IPS-11a (cell line): ENCODE data around the gene MMP25.
"Not testable (repeated sequence)": the region's sequence is repeated elsewhere in the genome, so short reads cannot be mapped to it uniquely, and the experiment has no call there.

Experiments
- H3K4me3 ChIP-seq: one replicate; pipeline ENCODE4 v1.5.1; 2013; ENCODE audit warnings: low read depth, low read length, control low read depth

MMP25 gene

DNA sequence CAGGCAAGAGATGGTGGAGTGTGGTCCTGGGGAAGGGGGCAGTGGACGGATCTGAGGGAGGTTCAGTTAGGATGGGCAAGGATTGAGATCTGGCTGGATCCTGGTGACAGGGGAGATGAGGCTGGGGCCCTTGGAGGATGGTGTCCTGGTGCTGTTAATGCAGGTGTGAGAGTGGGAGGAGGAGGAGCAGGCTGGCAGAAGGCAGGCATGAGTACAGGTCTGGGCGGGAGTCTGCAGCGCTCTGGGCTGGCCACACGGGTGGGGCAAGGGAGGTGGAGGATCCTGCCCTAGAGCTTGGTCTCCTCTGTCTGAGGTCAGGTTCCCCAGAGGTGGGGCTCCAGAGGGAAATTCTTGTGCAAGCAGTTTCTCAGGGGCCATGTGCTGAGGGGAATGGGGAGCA lies 25.8 kb downstream of the MMP25 start:
- not testable (repeated sequence) for H3K4me3 ChIP-seq

DNA sequence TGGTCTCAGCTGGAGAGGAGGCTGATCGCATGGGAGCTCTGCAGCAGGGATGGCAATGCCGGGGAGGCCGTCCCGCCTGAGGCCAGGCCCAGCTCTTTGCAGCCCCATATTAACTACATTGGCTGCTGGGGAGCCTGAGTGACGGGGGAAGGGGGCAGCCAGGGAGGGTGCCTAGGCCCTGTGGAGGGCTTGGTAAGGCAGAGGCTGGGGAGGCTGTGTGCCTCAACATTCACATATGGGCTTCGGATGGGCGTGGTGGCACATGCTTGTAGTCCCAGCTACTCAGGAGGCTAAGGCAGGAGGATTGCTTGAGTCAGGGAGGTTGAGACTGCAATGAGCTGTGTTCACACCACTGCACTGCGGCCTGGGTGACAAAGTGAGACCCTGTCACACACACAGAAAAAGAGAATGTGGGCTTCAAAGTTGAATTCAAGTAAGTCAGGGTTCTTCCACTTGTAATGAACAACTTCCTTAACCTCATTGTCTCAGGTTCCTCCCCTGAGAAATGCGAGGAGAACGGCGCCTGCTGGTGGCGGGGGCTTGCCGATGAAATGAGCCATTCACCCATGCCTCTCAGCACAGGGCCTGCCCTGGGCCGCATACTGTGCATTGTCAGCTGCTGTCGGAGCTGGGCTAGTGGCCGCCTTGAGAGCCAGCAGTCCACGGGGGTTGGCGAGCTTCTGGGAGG lies 26.4 kb downstream of the MMP25 start:
- not testable (repeated sequence) for H3K4me3 ChIP-seq

DNA sequence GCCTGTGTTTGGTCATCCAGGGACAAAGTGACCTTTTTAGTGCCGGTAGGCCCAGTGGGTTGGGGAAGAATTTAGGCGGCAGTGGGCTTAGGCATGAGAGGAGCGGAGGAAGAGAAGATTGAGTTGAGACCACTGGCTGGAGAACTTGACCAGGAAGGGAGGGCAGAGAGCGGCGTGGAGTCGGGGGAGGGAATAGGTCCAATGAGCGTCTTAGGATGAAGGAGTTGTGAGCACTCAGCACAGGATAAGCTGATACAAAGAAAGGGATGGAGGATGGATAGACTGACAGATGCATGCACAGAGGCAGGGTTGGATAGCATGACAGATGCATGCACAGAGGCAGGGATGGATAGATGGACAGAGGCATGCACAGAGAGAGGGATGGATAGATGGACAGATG lies 27.1 kb downstream of the MMP25 start:
- no peak overlapping the region for H3K4me3 ChIP-seq

DNA sequence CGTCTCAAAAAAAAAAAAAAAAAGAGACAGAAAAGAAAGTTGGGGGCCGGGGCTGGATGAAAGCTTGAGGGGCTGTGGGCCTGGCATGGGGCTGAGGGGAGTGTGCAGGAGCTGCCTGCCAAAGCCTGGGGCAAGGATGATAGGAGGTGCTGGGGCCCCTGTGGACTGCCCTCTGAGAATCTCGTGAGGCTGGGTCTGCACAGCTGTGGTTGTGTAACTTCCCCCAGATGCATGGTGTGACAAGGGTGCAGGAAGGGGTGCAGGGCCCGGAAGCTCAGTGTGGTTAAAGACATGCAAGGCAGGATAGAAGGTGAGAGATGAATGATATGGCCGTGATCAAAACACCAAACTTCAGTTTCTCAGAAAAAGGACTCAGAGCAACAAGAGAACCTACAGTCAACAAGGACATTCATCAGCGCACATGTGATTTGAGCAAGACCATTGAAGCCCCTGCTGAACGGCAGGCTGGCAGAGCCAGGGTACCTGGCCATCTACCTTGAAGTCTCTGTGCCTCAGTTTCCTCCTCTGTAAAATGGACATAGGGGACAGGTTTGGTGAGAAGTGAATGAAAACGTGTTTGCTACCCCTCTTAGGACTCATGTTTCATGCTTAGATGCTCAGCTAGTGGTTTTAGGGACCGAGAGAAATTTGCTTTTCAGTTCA lies 28.6 kb downstream of the MMP25 start:
- H3K4me3 ChIP-seq, result no peak overlapping the region

DNA sequence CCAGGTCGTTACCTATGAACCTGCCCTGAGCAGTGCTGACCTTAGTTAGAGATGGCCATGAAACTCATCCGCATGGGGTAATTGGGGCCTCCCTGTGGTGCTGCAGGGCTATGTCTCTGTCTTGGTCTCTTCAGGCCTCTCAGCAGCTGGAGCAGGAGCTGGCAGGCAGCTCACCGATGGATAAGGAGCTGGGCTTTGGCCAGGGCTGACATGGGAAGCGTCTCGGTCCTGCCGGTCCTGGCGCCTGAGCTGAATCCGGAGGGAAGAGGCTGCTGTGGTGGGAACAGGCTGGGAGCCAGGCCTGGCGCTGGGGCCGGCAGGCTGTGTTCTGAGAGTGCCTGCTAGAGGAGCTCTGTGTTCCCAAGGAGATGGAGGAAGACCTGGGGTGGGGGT lies 29.2 kb downstream of the MMP25 start:
- H3K4me3 ChIP-seq, result no peak overlapping the region

DNA sequence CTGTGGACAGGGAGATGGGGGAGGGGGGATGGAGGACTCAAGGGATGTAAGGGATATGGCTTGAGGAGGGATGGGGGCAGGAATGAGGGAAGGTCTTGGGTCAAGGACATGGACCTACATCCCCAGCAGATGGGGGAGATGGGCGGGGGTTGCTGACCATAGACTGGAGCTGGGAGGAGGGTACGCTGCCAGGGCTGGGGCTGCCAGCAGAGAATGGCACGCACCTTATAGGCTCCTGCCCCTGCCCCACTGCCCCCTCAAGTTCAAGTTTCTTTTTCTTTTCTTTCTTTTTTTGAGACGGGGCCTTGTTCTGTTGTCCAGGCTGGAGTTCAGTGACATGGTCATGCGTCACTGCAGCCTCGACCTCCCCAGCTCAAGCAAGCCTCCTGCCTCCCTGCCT lies 29.6 kb downstream of the MMP25 start:
- not testable (repeated sequence) for H3K4me3 ChIP-seq

DNA sequence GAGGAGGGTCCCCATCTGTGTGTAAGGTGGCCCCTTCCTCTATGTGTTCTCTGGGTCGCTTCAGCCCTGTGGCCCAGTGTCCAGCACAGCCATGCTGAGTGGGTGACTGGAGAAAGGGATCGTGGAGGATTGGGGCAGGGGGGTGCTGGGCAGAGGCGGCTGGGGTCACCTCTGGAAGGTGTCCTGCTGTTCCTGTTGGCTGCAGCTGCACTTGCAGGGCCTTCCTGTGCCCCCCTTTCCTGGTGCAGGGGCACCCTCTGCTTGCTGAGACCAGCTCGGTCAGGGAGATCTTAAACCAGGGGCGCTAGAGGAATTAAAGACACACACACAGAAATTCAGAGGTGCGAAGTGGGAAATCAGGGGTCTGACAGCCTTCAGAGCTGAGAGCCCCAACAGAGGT lies 30.2 kb downstream of the MMP25 start:
- no peak overlapping the region for H3K4me3 ChIP-seq

DNA sequence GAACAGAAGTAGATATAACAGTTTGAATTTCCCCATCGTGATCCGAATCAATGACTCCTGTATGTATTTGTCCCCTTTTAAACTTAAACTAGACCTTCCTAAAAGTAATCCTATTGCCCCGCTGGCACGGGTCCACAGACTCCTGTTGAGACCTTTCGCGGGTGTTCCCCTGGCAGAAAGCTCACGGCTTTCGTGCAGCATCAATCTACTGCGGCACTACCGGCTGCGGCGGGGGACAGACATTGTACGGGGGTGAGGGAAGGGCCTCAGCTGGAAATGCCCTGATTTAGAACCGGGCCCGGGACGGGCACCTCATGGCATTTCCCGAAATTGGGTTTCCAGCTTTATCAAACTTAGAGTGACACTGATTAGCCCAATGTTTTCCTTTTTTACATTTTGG lies 33.7 kb downstream of the MMP25 start:
- H3K4me3 ChIP-seq, result no peak overlapping the region

DNA sequence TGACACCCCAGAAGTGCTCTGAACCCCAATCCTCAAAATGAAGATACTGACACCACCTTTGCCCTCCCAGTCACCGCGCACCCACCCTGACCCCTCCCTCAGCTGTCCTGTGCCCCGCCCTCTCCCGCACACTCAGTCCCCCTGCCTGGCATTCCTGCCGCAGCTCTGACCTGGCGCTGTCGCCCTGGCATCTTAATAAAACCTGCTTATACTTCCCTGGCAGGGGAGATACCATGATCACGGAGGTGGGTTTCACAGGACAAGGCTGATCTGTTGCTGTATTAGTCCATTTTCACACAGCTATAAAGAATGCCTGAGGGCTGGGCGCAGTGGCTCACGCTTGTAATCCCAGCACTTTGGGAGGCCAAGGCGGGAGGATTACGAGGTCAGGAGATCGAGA lies 35.6 kb downstream of the MMP25 start:
- not testable (repeated sequence) for H3K4me3 ChIP-seq

DNA sequence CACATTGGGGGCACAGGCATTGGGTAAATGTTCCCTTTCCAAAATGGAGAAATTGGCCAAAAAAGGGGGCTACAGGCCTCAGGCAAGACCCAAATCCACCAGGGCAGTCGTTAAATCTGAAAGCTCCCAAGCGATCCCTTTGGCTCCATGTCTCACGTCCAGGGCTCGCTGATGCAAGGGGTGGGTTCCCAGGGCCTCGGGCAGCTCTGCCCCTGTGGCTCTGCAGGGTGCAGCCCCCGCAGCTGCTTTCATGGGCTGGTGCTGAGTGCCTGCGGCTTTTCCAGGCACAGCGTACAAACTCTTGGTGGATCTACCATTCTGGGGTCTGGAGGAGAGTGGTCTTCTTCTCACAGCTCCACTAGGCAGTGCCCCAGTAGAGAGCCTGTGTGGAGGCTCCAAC lies 37.0 kb downstream of the MMP25 start:
- not testable (repeated sequence) for H3K4me3 ChIP-seq

DNA sequence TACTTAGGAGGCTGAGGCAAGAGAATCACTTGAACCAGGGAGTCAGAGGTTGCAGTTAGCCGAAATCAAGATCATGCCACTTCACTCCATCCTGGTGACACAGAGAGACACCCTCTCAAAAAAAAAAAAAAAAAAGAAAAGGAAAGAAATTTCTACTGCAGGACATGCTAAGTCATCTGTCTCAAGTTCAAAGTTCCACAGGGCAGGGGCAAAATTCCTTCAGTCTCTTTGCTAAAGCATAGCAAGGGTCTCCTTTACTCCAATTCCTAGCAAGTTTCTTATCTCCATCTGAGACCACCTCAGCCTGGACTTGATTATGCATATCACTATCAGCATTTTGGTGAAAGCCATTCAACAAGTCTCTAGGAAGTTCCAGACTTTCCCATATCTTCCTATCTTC lies 38.1 kb downstream of the MMP25 start:
- no peak overlapping the region for H3K4me3 ChIP-seq

DNA sequence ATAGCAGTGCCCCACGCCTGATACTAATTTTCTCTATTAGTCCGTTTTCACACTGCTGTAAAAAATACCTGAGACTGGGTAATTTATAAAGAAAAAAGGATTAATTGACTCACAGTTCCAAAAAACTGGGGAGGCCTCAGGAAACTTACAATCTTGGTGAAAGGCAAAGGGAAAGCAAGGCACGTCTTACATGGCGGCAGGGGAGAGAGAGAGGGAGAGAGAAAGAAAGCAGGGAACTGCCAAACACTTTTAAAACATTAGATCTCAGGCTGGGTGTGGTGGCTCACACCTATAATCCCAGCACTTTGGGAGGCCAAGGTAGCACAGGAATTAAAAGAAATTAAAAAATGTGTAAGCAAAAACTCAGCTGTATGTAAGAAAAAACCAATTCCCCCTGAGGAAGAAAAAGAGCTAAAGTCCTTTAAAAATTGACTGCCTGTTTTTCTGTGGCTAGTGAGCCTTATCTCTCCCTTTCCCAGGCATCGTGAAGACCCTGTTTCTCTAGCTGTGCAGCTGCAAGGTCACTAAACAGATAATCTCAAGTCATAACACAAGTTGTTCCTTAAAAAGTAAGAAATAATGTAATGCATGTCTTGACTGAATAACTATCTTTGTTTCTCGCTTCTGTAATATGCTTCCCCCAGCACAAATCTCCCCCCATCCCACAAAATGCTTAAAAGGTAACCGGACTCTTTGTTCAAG lies 38.8 kb downstream of the MMP25 start:
- H3K4me3 ChIP-seq, result no peak overlapping the region

DNA sequence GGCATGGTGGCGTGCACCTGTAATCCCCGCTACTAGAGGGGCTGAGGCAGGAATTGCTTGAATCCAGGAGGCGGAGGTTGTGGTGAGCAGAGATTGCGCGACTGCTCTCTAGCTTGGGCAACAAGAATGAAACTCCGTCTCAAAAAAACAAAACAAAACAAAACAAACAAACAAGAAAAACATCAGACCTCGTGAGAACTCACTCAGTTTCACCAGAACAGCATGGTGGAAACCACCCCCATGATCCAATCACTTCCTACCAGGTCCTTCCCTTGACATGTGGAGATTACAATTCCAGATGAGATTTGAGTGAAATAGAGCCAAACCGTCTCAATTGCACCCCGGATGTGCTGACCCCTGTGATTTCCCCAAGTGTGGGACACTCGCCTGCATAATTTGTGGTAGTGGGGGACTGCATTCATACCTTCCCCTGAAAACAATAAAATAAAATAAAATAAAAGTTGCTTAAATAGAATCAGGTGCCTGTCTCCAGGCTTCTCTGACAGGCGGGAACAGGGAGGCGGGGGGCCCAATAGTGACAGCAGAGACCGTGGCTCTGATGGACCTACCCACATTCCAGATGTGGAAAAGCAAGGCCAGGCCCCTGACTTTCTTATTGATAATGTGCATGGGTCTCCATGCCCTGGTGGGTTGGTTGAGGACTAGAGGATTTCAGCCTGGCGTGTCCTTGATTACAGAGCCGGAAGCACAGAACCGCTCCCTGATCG lies 39.7 kb downstream of the MMP25 start:
- H3K4me3 ChIP-seq, result no peak overlapping the region

DNA sequence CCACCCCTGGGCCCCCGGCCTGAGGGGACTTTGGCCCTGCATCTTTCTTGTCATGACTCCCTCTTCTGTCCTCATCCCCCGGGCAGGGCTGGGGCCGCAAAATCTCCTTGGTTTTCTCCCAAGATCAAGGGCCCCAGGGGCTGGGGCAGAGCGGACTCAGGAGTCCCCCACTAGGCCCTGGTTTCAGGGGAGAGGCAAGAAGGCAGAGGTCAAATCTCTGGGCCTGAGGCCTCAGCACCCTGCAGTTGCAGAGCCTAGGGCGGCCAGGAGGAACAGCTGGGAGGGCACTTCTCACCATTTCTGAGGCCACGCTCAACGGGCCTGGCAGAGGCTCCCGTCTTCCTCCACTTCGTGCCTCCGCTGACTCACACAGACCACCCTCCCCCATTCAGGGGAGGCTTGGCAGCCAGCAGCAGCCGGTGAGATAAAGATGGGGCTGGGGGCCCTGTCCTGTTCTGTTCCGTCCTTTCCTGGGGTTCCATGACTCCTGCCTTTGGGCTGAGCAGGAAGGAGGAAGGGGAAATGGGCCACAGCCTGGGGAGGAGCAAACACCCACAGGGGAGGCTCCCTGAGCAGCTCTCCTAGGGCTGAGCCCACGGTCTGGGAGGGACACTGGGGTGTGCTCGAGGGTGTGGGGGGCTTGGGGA lies 40.4 kb downstream of the MMP25 start:
- H3K4me3 ChIP-seq, result no peak overlapping the region

DNA sequence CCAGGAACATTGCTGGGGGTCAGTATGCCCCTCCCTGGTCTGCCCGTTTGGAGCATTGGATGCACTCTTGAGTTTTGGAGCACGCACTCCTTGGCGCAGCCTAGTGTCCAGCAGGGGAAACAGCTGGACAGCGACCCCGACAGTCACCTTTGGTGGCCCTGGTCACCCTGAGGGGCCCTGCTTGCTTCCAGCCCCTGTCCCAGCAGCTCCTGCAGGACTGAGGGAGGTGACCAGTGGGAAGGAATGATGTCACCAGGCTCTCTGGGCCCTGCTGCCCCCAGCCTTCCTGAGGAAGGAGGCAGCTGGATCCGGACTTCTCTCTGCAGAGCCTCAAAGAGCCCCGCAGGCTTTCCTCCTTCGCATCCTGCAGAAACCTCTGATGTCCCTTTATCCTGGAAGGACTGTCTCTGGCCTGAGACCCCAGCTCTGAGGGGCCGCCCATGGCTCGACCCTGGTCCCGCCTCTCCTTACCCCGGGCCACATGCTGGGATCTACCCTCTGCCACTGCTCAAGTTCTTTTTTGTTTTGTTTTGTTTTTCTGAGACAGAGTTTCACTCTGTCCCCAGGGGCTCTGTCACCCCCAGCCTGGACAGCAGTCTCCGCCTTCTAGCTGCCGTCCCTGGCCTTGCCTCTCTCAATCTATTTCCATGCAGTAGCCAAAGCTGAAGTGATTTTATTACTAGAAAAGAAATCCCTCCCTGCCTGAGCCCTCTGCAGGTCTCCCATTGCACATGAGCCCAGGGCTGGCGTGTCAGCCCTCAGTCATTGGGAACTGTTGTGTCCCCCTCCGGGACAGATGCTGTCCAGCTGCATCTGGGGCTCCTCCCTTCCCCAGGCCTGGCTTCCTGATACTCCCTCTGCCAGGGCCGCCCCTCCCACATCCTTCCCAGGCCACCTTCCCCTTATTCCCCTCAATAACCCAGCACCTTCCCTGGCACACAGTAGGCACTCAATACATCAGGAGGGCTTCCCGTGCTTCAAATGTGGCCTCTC lies 41.2 kb downstream of the MMP25 start:
- no peak overlapping the region for H3K4me3 ChIP-seq

DNA sequence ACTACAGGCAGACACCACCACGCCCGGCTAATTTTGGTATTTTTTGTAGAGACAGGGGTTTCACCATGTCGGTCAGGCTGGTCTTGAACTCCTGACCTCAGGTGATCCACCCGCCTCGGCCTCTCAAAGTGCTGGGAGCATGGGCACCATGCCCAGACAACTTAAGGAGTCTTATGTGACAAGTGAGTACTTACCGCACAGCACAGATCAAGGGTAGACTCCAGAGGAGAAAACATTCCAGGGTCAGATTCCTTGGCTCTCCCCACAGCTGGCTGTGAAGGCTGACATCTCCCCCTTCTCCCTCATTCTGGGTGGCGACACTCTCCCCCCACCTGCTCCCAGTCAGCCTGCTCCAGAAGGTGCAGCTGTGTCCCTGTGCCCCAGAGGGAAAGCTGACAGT lies 42.1 kb downstream of the MMP25 start:
- no peak overlapping the region for H3K4me3 ChIP-seq

DNA sequence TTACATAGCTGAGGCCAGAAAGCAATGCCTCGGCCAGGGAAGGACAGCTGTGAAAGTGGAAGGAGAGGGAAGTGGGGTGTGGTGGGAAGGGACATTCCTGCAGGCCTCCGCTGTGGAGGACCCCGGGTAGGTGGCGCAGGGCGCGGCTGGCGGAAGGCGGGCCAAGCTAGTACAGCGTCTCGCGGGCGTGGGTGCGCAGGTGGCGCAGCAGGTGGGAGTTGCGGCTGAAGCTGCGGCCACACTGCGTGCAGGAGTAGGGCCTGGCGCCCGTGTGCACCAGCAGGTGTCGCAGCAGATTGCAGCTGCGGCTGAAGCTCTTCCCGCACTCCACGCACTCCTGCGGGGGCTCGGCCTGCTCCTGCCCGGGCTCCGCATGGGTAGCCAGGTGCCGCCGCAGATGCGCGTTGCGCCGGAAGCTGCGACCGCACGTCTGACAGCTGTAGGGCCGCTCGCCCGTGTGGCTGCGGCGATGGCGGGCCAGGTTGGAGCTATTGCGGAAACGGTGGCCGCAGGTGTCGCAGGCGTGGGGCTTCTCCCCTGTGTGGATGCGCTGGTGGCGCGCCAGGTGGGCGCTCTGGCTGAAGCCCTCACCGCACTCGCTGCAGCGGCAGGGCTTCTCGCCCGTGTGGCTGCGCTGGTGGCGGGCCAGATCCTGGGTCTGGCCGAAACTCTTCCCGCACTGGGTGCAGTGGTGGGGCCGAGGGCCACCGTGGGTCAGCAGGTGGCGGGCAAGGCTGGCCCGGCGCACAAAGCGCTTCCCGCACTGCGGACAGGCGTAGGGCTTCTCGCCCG lies 42.8 kb downstream of the MMP25 start:
- no peak overlapping the region for H3K4me3 ChIP-seq

DNA sequence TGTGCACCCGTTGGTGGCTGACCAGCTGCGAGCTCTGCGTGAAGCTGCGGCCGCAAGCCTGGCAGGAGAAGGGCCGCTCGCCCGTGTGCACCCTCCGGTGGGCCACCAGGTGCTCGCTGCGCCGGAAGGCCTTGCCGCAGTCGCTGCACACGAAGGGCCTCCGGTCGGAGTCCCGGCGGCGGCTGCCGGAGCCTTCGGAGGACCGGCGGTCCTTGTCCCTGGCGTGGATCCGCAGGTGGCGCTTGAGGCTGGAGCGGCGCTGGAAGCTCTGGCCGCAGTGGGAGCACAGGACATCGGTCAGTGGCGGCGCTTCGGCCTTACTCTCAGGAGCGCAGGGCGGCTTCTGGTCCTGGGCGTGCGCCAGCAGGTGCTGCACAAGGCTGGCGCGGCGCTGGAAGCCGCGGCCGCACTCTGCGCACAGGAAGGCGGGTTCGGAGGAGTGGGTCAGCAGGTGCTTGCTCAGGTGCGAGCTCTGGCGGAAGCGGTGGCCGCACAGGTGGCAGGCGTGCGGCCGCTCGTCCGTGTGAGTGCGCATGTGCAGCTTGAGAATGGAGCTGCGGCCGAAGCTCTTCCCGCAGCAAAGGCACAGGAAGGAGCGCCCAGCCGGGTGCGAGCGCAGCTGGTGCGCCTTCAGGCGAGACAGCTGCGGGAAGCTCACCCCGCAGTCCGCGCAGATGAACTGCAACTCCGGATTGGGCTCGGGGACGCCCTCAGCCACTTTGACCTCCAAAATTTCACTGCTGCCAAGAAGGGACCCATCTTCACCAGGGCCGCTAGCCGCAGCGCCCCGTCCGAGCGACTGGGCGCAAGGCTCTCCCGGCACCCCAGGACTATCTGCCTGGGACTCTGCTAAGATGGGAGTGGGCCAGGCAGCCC lies 43.6 kb downstream of the MMP25 start:
- H3K4me3 ChIP-seq, result no peak overlapping the region
